Vagina (tissue), 2 donors: ENCODE data around the gene SLC22A31.

Experiments used
- CTCF ChIP-seq, 3 experiments: fragments of 450-650 bp in 2 of 3; fragments of 200-600 bp in 1 of 3; sonication (generic) in 1 of 3; IDR thresholded peaks; one replicate each; pipeline ENCODE4 v1.5.1; 2017 to 2019; ENCODE audit warnings: antibody characterized with exemption in 3 of 3, mild to moderate bottlenecking in 2 of 3, moderate library complexity in 2 of 3
- POLR2A ChIP-seq, 2 donors: fragments of 450-650 bp; IDR thresholded peaks; one replicate each; pipeline ENCODE4 v1.6.1; 2017; ENCODE audit warnings: antibody characterized with exemption in 2 of 2, mild to moderate bottlenecking in 2 of 2, moderate library complexity in 2 of 2
- POLR2AphosphoS5 ChIP-seq, 2 donors: sonication (generic); formaldehyde crosslinking; IDR thresholded peaks; one replicate each; pipeline ENCODE4 v1.9.0; 2017; ENCODE audit warnings: antibody characterized with exemption in 2 of 2, mild to moderate bottlenecking in 2 of 2, low read depth in 1 of 2; ENCODE audit not compliant: insufficient read depth in 1 of 2

DNA sequence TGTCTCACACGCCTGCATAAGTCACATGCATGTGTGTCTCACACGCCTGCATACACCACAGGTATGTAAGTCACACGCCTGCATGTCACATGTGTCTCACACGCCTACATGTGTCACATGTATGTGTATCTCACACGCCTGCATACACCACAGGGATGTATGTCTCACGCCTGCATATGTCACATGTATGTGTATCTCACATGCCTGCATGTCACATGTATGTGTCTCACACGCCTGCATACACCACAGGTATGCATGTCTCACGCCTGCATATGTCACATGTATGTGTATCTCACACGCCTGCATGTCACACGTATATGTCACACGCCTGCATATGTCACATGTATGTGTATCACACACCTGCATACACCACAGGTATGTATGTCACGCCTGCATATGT, 42.6 kb downstream of the SLC22A31 start:
- TF ChIP-seq CTCF (IDR thresholded peaks at IDR 0.05), result no peak
- no peak for TF ChIP-seq POLR2A (IDR thresholded peaks at IDR 0.05)
- TF ChIP-seq POLR2AphosphoS5 (IDR thresholded peaks at IDR 0.05; ENCODE audit: insufficient read depth in 1 of 2, low read depth in 1 of 2), result no peak
